GM12864 (cell line): Measurements from ENCODE around the gene OR6X1.

Source experiments
- DNase-seq: peaks from one replicate; pipeline ENCODE4 v3.0.0-alpha.2; 2011; ENCODE audit warnings: low read depth
- H3K4me3 ChIP-seq: 2 replicates; pipeline ENCODE4 v1.5.1; 2011; ENCODE audit warnings: mild to moderate bottlenecking, low read depth, low read length, control low read depth
- TF ChIP-seq, protein P1 (sequence below): IDR thresholded peaks from 2 replicates; pipeline ENCODE4 v1.5.1; 2011; ENCODE audit warnings: low read depth, mild to moderate bottlenecking, moderate library complexity, low read length, control low read depth, inconsistent platforms; ENCODE audit errors: missing control alignments

The OR6X1 gene

DNA sequence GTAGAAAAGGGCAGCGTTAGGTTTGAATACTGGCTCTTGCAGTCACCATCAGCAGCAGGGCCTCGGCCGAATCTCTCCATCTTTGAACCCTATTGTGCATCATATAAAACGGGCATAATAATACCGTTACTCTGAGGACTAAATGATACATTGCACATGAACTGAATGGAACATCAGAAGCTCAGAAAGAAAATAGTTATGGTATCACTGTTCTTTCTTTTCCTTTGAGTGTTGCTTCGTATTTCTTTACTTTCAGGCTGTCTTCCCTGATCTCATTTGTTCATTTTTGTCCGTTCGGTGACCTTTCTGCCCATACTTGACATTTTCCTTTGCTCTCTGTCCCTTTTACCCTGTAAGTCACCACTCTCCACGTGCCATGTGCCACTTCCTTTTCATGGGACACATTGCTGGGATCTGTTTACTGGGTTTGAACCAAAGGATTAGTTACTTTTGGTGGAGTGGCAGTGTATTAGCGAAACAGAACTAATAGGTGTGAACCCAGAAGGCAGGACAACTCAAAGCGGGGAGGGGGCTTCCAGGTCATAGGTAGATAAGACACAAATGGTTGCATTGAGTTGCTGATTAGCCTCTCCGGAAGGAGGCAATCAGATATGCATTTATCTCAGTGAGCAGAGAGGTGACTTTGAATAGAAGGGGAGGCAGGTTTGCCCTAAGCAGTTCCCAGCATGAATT lies 12.1 kb downstream of the OR6X1 start:
- TF ChIP-seq, protein P1, sequence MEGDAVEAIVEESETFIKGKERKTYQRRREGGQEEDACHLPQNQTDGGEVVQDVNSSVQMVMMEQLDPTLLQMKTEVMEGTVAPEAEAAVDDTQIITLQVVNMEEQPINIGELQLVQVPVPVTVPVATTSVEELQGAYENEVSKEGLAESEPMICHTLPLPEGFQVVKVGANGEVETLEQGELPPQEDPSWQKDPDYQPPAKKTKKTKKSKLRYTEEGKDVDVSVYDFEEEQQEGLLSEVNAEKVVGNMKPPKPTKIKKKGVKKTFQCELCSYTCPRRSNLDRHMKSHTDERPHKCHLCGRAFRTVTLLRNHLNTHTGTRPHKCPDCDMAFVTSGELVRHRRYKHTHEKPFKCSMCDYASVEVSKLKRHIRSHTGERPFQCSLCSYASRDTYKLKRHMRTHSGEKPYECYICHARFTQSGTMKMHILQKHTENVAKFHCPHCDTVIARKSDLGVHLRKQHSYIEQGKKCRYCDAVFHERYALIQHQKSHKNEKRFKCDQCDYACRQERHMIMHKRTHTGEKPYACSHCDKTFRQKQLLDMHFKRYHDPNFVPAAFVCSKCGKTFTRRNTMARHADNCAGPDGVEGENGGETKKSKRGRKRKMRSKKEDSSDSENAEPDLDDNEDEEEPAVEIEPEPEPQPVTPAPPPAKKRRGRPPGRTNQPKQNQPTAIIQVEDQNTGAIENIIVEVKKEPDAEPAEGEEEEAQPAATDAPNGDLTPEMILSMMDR: no peak
- H3K4me3 ChIP-seq: peak overlapping the region; percentile 82
- no peak for DNase-seq

DNA sequence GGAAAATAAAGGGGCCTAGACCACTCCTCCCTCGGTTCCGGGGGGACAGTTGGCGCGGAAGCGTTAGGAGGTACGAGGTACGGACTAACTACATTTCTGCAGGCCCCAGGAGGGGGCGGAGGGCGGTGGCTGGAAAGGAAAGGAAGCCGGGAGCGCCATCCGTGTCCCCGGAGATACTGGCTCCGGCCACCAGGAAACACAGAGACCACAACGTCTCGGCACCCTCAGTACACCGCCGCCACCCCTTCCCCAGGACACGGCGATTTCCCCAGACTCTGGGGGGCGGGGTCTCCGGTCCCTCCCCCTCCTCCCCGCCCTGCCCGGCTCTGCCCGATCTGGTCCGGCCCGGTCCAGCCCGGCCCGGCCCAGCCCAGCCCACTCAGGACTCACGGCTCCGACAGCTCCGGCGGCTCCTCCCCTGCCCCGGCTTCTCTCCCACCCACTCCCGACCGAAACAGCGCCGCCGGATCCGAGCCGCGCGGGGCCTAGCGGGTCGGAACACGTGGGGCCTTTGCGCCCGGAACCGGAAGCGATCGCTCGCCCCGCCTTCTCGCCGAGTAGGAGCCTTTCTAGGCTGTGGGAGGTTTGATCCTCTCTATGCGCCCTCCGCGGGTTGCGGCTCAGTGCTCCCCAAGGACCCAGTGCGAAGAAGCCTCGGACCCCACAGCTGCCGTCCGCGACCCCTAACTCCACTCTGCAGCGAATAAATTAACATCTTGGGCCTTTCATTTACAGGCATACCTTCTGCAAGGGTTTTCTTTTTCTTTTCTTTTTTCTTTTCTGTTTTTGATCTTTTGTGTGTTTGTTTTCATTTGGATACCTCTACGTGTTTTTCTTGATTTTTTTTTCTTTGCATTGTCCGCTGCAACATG lies 12.9 kb downstream of the OR6X1 start, which contains the start of gene ZNF202:
ZNF202 (minus strand) TSS at position 502 of the 872 bp plus-strand sequence. CDS start 10,772 bp downstream, outside the sequence.
- peak within 1 kb of the TSS; percentile 82 for H3K4me3 ChIP-seq
- TF ChIP-seq, protein P1: peak; percentile 19
- peak; percentile 69 for DNase-seq

DNA sequence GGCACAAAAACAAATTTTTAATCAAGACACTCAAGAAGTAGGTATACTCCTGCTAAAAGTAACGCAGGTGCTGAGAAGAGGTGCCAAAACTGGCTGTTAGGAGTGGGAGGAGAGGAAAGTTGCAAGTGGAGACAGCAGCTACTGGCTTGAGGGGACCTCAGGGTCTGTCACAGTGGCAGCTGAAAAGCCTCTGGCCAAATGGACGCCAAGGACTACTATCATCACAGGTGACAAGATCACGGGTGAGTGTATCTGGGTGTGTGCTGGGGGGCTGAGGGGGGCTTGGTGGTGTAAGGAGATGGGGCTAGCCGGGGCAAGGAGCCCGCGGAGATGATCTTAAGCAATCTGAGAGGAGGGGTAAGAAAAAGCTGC lies 13.5 kb downstream of the OR6X1 start:
- DNase-seq: no peak
- TF ChIP-seq, protein P1: no peak
- peak overlapping the region; percentile 82 for H3K4me3 ChIP-seq

DNA sequence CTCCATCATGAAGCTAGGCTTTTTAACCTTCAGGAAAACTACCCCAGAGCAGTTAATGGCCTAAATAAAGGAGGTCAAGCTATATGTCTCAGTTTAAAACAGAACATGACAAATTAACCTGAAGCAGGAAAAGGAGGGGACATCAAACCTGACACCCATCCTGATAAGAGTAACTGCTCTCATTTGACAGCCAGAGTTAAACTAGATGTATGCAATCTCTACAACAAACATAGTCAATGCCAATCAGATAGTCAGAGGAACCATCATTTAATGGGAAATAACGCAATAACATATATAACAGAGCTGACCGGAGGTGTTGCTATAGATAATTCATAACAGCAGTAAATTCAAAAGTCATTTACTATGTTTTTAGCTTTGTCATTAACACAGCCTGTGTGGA lies 15.9 kb downstream of the OR6X1 start:
- DNase-seq: no peak
- no peak overlapping the region for H3K4me3 ChIP-seq
- TF ChIP-seq, protein P1: no peak

DNA sequence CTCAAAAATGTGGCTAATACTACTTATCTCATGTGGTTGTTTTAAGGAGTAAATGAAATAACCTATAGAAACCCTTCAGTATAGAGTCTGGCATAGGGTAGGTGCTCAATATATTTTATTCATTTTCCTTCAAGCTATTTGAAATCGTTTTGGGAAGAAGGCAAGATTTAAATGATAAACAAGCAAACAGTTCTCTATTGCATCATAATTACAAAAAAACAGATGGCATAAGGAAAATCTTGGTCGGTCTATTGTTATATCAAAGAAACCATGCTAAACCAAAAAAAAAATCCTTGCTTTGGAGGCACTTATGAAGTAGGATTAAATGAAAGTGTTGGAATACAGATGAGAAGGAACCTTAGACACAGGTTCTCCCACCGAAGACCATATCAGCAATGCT lies 17.5 kb downstream of the OR6X1 start:
- TF ChIP-seq, protein P1: no peak
- H3K4me3 ChIP-seq: no peak overlapping the region
- no peak for DNase-seq

DNA sequence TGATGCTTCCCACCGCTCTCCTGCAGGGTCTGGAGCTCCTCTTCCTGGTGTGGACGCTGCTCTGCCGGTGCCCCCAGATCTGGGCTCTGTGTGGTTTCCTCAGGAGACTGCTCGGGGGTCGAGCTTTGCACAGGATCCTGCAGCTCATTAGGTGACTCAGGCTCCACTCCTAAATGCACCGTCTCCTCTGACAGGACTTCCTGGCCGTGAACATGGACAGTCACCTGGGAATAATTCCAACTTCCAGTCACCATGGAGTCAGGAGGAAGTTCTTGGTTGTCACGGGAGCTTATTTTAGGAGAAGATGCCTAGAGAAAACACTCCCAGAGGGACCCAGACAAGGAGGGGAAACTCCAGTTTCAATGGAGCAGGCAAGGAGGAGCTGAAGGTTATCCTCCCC lies 24.7 kb downstream of the OR6X1 start:
- H3K4me3 ChIP-seq: no peak overlapping the region
- TF ChIP-seq, protein P1: no peak
- no peak for DNase-seq
